RWPE2 (cell line): Measurements from ENCODE around the gene GLRA3.

Experiments used
- ATAC-seq: fragments of 200-7000 bp; cut with Tn5 transposase; 3 replicates; pipeline ENCODE4 v1.9.1; 2021; ENCODE audit warnings: low read depth
- DNase-seq: peaks from one replicate; pipeline ENCODE4 v3.0.0-alpha.2; 2020; ENCODE audit warnings: low spot score
- H3K27ac ChIP-seq: fragments of 450-650 bp; 2 replicates; pipeline ENCODE4 v1.5.1; 2017; ENCODE audit warnings: mild to moderate bottlenecking; ENCODE audit not compliant: poor library complexity, severe bottlenecking
- H3K27me3 ChIP-seq: fragments of 250-450 bp; sonication (Bioruptor Pico); 2 replicates; pipeline ENCODE4 v1.5.1; 2021; ENCODE audit warnings: mild to moderate bottlenecking, moderate library complexity; ENCODE audit not compliant: insufficient read depth, poor library complexity, severe bottlenecking
- H3K36me3 ChIP-seq: fragments of 250-450 bp; sonication (Bioruptor Pico); 2 replicates; pipeline ENCODE4 v1.5.1; 2020; ENCODE audit warnings: low read depth, mild to moderate bottlenecking, moderate library complexity
- H3K4me1 ChIP-seq: fragments of 250-450 bp; sonication (Bioruptor Pico); 2 replicates; pipeline ENCODE4 v1.5.1; 2021; ENCODE audit warnings: mild to moderate bottlenecking, moderate library complexity; ENCODE audit not compliant: insufficient read depth, poor library complexity, severe bottlenecking
- H3K4me3 ChIP-seq: fragments of 250-450 bp; sonication (Bioruptor Pico); 2 replicates; pipeline ENCODE4 v1.5.1; 2021; ENCODE audit warnings: mild to moderate bottlenecking, moderate library complexity; ENCODE audit not compliant: severe bottlenecking
- H3K9me3 ChIP-seq: fragments of 250-450 bp; sonication (Bioruptor Pico); 2 replicates; pipeline ENCODE4 v1.5.1; 2021; ENCODE audit warnings: mild to moderate bottlenecking, moderate library complexity; ENCODE audit not compliant: severe bottlenecking
- CTCF ChIP-seq: fragments of 450-650 bp; IDR thresholded peaks from one replicate; pipeline ENCODE4 v1.5.1; 2017; ENCODE audit warnings: mild to moderate bottlenecking, moderate library complexity; ENCODE audit not compliant: poor library complexity, severe bottlenecking

The GLRA3 gene

GRCh38 chr4:174860588-174860987, 31.5 kb upstream of the GLRA3 start:
- H3K4me3 ChIP-seq: no peak overlapping the region
- no peak for DNase-seq
- H3K27me3 ChIP-seq: no peaks in the 10 kb centered on the region
- H3K4me1 ChIP-seq: no peaks in the 10 kb centered on the region
- no peaks in the 10 kb centered on the region for H3K9me3 ChIP-seq
- H3K27ac ChIP-seq: no peak overlapping the region
- no peak for TF ChIP-seq CTCF
- ATAC-seq: no peak
- H3K36me3 ChIP-seq: no peaks in the 10 kb centered on the region

- Histone ChIP-seq H3K4me1 (no peaks in the 10 kb centered on the region), H3K4me3 (no peak overlapping the region), H3K27me3 (no peaks in the 10 kb centered on the region), H3K9me3 (no peaks in the 10 kb centered on the region), H3K36me3 (no peaks in the 10 kb centered on the region), H3K27ac (no peak overlapping the region)
- DNase-seq (no peak), ATAC-seq (no peak)
- no peak for TF ChIP-seq CTCF
Observed at GRCh38 chr4:174859904-174860303, 30.9 kb upstream of the GLRA3 start.

GRCh38 chr4:174856926-174857800, 28.1 kb upstream of the GLRA3 start:
- Histone ChIP-seq H3K36me3 (no peaks in the 10 kb centered on the region), H3K4me3 (no peak overlapping the region), H3K27ac (no peak overlapping the region), H3K9me3 (no peaks in the 10 kb centered on the region), H3K4me1 (no peaks in the 10 kb centered on the region), H3K27me3 (no peaks in the 10 kb centered on the region)
- no peak for ATAC-seq
- no peak for TF ChIP-seq CTCF
- no peak for DNase-seq

- no peak overlapping the region for H3K27ac ChIP-seq
- ATAC-seq: no peak
- H3K4me1 ChIP-seq: no peaks in the 10 kb centered on the region
- DNase-seq: no peak
- no peaks in the 10 kb centered on the region for H3K9me3 ChIP-seq
- H3K27me3 ChIP-seq: peaks cover 3% of the 10 kb centered on the region
- H3K36me3 ChIP-seq: no peaks in the 10 kb centered on the region
- TF ChIP-seq CTCF: no peak
- no peak overlapping the region for H3K4me3 ChIP-seq
Observed at GRCh38 chr4:174855050-174855449, 26.0 kb upstream of the GLRA3 start.

GRCh38 chr4:174853629-174854028, 24.6 kb upstream of the GLRA3 start:
- ATAC-seq (no peak), DNase-seq (no peak)
- H3K4me1 ChIP-seq: no peaks in the 10 kb centered on the region
- no peaks in the 10 kb centered on the region for H3K9me3 ChIP-seq
- peaks cover 3% of the 10 kb centered on the region for H3K27me3 ChIP-seq
- no peaks in the 10 kb centered on the region for H3K36me3 ChIP-seq
- no peak overlapping the region for H3K27ac ChIP-seq
- TF ChIP-seq CTCF: no peak
- H3K4me3 ChIP-seq: no peak overlapping the region
